Testis (tissue), 3 donors: ENCODE data around the gene CDH19. TPM values are rescaled to one million over a fixed set of nuclear protein-coding genes. Genes with fewer than 3 reads are reported as not detected.

Experiments used
- DNase-seq: peaks from one replicate; pipeline ENCODE4 v3.0.0-alpha.2; 2019
- H3K27ac ChIP-seq, 2 donors: fragments of 200-600 bp; sonication (generic); one replicate each; pipeline ENCODE4 v1.5.1; 2019
- H3K27me3 ChIP-seq: fragments of 200-600 bp; sonication (generic); one replicate; pipeline ENCODE4 v1.5.1; 2019
- H3K36me3 ChIP-seq: fragments of 200-600 bp; sonication (generic); one replicate; pipeline ENCODE4 v1.5.1; 2017; ENCODE audit warnings: low read depth; ENCODE audit errors: missing control alignments
- H3K4me1 ChIP-seq: fragments of 200-600 bp; sonication (generic); one replicate; pipeline ENCODE4 v1.5.1; 2019
- H3K4me3 ChIP-seq, 2 donors: fragments of 200-600 bp; sonication (generic); one replicate each; pipeline ENCODE4 v1.5.1; 2017 to 2019
- H3K9me3 ChIP-seq: fragments of 200-600 bp; sonication (generic); one replicate; pipeline ENCODE4 v1.5.1; 2017
- CTCF ChIP-seq, 3 experiments: fragments of 450-650 bp in 2 of 3; fragments of 200-600 bp in 1 of 3; sonication (generic) in 1 of 3; IDR thresholded peaks; one replicate each; pipeline ENCODE4 v1.5.1; 2016 to 2019; ENCODE audit warnings: antibody characterized with exemption in 3 of 3, mild to moderate bottlenecking in 2 of 3, moderate library complexity in 1 of 3
- POLR2A ChIP-seq: fragments of 450-650 bp; IDR thresholded peaks from one replicate; pipeline ENCODE4 v1.6.1; 2017; ENCODE audit warnings: antibody characterized with exemption, mild to moderate bottlenecking, moderate library complexity
- WGBS, 2 donors: methylation state at CpG; one replicate each; pipeline ENCODE4 v1.1.5; 2018; 5-methylcytosine and 5-hydroxymethylcytosine counted together
- intact Hi-C: fragments of 100-400 bp; cut with DNase I; formaldehyde crosslinking; loops from one replicate; pipeline ENCODE4 v1.15.1; 2023; ENCODE audit warnings: low total_unique reads
- polyA plus RNA-seq: library from polyadenylated mRNA; stranded (reverse); fragments of 350-450 nt; fragmentation: Illumina TruSeq; extraction: RNeasy Lipid Tissue Mini Kit (QIAGEN cat#74804); gene quantifications from one replicate; pipeline ENCODE4 v1.2.3, GENCODE V29; 2014; ENCODE audit warnings: low read depth, low replicate concordance; ENCODE audit not compliant: insufficient read depth
- total RNA-seq, 2 donors: library from RNA; depleted of rRNA; stranded (reverse); fragments of >200 nt; gene quantifications; one replicate each; pipeline ENCODE4 v1.2.3, GENCODE V29; 2016

CDH19 gene
- total and polyA plus RNA-seq, 3 donors from 2014 or later = 1.3 to 5.2 (median 3.3) TPM

GRCh38 chr18:66511792-66512191, 92.1 kb downstream of the CDH19 start:
- intact Hi-C loops = no loop called here
- Histone ChIP-seq H3K4me1 (no peaks in the 10 kb centered on the region), H3K4me3 (no peak overlapping the region), H3K27ac (no peak overlapping the region), H3K27me3 (no peaks in the 10 kb centered on the region), H3K36me3 (no peaks in the 10 kb centered on the region), H3K9me3 (no peaks in the 10 kb centered on the region)
- TF ChIP-seq CTCF (IDR thresholded peaks at IDR 0.05) (no peak), POLR2A (no peak)
- no peak for DNase-seq

DNA sequence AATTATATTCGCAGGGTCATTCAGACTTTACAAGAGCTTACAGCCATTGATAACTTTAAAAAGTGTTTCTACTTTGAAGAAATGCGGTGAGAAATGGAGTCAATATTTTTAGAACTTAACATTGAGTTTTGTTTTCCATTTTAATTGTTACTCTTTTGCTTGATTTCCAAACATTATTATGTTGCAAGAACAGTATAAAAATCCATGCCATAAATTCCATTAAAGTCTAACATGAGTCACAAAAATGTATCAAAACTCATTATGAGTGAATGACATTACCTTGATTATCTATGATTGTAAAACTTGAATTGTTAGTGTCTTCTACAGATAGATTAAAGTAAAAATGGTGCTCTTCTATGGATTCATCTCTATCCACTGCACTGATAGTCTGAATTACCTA, 92.6 kb downstream of the CDH19 start:
- H3K9me3 ChIP-seq = no peaks in the 10 kb centered on the region
- TF ChIP-seq CTCF (IDR thresholded peaks at IDR 0.05) (no peak), POLR2A (no peak)
- 77 to 88% methylated on average over 2 of the region's 2 CpGs for WGBS, 2 donors
- H3K27ac ChIP-seq = no peak overlapping the region
- intact Hi-C loops = no loop called here
- H3K4me1 ChIP-seq = no peaks in the 10 kb centered on the region
- no peak for DNase-seq
- H3K4me3 ChIP-seq = no peak overlapping the region
- H3K36me3 ChIP-seq = no peaks in the 10 kb centered on the region
- no peaks in the 10 kb centered on the region for H3K27me3 ChIP-seq

DNA sequence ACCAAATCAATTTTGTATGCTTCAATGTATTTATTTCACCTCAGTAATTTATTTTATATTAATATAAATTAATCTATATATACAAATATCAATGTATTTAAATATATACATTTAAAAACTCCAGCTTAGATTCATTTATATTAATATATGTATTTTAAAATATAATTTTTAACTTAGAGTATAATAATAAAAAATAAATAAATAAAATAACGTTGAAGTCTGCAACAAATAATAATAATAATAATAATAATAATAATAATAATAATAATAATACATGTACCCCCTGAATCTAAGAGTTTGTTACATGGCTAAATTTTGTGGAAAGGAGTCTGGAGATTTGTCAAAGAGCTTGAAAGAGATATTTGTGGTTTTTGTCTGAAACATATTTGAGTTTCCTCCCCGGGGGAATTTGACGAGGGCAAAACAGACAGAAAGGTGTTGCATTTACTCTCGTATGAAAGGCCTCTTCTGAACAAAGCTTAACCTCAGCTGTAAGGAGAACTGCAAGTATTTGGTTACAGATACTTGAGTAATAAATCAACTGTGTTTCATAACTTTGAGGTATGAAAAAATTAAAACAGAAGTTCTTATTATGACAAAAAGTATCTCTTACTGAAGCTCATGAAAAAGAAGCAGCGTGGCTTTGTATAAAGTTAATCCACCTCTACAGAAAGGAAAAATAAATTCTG, 93.4 kb downstream of the CDH19 start:
- no peak for DNase-seq
- WGBS, 2 donors = 59 to 62% methylated on average over 5 of the region's 5 CpGs
- intact Hi-C loops = no loop called here
- Histone ChIP-seq H3K4me3 (no peak overlapping the region), H3K4me1 (no peaks in the 10 kb centered on the region), H3K9me3 (no peaks in the 10 kb centered on the region), H3K36me3 (no peaks in the 10 kb centered on the region), H3K27me3 (no peaks in the 10 kb centered on the region), H3K27ac (no peak overlapping the region)
- TF ChIP-seq CTCF (IDR thresholded peaks at IDR 0.05) (no peak), POLR2A (no peak)

GRCh38 chr18:66508937-66509336, 95.0 kb downstream of the CDH19 start:
- WGBS, 2 donors = 92 to 95% methylated on average over 3 of the region's 3 CpGs
- Histone ChIP-seq H3K4me1 (no peaks in the 10 kb centered on the region), H3K27me3 (no peaks in the 10 kb centered on the region), H3K9me3 (no peaks in the 10 kb centered on the region), H3K36me3 (no peaks in the 10 kb centered on the region), H3K4me3 (no peak overlapping the region), H3K27ac (no peak overlapping the region)
- DNase-seq = no peak
- TF ChIP-seq CTCF (IDR thresholded peaks at IDR 0.05) (no peak), POLR2A (no peak)
- intact Hi-C loops = no loop called here

GRCh38 chr18:66506178-66506577, 97.7 kb downstream of the CDH19 start:
- 83 to 93% methylated on average over 1 of the region's 1 CpG for WGBS, 2 donors
- Histone ChIP-seq H3K4me3 (no peak overlapping the region), H3K4me1 (no peaks in the 10 kb centered on the region), H3K9me3 (no peaks in the 10 kb centered on the region), H3K27ac (no peak overlapping the region), H3K27me3 (no peaks in the 10 kb centered on the region), H3K36me3 (no peaks in the 10 kb centered on the region)
- intact Hi-C loops = no loop called here
- TF ChIP-seq POLR2A (no peak), CTCF (IDR thresholded peaks at IDR 0.05) (no peak)
- no peak for DNase-seq
